ENCODE data around the gene GALP.
"Not testable (repeated sequence)": the region's sequence is repeated elsewhere in the genome, so short reads cannot be mapped to it uniquely, and the experiment has no call there.

Gene GALP

DNA sequence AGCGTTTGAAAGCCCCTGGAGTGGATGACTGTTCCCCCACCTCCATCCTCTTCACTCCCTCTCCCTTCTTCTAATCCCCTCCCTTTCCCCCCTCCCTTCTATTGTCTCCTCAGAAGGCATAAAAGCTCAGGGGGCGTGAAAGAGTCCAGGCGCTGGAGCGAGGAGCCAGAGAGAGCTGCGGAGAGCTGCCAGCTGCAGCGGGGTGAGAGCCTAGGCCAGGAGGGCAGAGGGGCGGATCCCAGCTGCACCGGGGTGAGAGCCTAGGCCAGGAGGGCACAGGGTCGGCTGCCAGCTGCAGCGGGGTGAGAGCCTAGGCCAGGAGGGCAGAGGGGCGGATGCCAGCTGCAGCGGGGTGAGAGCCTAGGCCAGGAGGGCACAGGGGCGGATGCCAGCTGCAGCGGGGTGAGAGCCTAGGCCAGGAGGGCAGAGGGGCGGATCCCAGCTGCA lies at the start of gene GALP:
GALP (plus strand) TSS at position 148 of the 447 bp plus-strand sequence. CDS start 1,101 bp downstream, outside the sequence.
- DNase-seq = not testable (repeated sequence)

DNA sequence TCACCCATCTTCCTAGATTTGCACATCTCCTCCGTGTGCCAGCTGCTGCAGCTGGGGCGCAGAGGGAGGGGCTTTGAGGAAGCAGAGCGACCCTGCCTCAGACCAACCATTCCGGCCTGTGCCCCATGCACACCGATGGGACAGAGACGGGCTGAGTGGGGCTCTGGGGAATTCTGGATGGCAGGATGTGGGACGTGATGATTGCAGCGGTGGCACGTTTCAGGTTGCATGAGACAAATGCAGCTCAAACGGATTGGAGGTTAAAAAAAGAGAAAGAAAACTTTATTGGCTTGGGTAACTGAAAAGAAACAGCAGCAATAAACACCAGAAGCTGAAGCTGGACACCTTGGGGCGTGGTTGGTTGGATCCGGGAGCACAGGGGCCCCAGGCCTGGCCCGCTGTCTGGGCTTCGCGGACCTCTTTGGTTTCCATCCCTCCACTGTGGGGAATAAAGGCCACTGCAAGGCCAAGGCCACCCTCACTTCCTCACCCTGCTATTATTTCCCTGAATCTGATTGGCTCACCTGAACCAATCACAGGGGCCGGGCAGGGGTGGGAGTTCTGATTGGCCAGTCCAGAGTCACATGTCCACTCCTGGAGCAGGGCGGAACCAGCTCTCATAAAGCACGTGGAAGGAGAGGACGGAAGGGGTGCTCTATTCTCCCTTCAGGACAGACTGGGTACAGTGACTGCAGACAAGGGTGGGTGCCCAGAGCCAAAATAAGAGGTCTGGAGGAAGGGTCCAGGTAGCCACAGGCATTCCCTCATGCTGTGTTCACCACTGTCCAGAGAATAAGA lies 48.6 kb upstream of the GALP start:
- no peak for DNase-seq

DNA sequence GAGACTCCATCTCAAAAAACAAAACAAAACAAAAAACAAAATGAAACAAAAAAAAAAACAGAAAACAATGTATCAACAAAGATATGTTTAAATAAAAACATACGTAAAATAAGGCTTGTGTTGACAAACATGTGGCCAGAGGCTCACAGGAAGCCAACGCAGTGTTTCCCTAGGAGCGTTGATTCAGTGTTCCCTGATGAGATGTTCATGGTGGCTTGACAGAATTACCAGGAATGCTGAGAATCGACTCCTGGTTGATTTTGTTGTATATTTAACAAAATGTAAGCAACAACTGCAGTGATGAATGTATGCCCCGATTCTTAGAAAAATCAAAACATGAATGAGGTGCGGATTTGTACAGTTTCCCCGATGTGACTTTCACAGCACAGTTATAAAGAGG lies 45.8 kb upstream of the GALP start:
- no peak for DNase-seq

DNA sequence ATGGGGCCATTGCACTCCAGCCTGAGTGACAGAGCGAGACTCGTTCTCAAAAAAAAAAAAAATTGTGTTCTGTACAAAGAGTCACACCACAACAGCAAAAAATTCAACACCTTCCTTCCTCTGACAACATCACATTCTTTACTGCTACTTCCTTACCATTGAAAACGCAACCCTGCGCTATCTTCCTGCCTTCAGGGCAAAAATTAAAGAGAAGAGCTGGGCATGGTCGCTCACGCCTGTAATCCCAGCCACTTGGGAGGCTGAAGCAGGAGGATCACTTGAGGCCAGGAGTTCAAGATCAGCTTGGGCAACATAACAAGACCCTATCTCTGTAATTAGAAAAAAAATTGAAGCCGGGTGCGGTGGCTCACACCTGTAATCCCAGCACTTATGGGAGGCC lies 44.2 kb upstream of the GALP start:
- DNase-seq = no peak

DNA sequence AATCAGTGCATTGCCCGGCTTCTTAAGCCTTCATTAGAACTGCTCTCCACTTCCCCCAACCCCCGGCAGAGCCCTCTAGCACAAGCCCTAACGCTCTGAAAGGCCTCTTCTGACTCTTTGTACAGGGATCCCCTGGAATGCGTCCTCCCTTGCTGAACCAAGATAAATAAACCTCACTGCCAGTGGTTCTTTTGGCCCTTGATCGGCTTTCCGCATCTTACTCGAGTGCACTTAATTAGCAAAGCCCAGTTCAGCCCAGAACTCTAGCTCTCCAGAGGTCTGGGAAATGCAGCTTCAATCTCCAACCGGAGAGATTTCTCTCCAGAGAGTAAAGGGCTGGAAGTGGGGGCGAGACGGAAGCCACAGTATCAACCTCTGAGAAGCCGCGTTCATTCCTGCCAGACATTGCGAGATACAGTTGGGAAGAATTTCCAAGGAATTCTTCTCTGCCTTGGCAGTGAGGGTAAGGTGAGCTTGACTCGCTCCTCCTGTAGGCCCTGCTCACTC lies 43.4 kb upstream of the GALP start:
- no peak for DNase-seq

DNA sequence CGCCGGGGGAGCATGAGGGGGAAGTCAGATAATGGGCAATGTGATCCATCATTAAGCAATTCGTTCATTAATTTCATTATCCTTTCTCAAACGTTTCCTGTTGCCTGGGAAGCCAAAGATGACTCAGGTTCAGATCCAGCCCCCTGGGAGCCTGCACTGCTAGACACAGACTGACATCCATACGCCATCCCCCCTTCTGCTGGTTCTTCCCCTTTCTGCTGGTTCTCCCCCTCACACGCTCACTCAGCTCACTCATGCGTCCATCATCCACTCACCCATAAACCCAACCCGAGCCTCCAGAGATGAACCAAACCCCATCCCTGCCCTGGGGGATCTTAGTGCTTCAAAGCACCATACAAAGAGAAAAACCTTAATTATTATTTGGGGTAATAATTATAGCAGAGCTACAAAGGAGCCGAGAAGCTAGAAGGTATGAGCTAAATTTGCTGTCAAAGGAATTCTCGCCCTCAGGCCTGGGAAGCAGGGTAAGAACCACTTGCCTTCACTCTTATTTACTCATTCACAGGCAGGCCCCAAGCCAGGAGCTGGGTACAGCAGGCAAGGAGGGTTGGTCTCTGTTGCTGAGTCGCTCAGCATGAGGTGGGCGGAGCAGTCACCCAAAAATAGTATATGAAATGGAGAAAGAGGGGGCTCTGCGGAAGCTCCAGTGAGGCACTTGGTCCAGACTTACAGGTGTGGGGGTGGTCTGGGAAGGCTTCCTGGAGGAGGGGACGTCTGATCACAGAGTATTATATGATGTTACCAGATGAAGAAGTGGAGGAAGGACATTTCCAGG lies 41.8 kb upstream of the GALP start:
- DNase-seq = no peak

DNA sequence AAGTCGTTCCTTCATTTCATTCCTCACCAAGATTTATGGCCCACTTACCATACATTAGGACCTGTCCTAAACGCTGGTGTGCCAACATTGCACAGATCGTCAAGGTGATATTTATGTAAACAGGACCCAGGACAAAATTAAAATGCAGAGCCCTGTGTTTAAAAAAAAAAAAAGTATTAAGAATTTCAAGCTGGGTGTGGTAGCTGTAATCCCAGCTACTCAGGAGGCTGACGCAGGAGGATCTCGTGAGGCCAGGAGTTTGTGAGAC lies 41.2 kb upstream of the GALP start:
- no peak for DNase-seq

DNA sequence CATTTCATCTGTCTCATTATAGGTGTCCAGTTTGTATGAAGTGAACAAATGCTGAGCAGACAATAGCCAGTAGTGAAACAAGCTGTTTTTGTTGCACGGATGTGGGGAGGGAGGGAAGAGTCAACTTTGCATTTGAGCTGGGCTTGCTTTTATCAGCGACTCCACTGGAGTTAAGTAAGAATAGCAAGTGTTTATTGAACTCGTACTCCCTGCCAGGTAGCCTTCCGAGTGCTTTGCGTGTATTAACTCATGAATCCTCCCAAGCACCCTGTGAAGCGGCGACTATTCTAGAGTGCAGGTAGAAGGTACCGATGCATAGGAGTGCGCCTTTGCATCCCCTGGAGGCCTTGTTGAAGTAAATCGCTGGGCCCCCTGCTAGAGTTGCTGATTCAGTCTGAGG lies 39.4 kb upstream of the GALP start:
- no peak for DNase-seq

DNA sequence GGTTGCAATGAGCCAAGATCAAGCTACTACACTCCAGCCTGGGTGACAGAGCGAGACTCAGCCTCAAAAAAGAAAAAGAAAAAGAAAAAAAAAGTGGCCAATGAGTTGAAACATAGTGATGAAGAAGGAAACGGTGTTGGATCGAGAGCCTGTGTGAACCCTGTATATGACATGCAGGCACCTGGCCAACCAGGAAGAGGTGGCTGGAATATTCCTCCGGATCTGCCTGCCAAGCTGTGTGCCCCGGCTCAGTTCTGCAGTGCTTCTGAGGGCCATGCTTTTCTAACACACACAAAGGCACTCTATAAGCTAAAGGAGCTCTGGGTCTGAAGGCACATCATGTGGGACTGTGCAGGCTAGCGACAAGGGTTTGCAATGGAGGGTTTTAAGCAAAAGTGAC lies 38.4 kb upstream of the GALP start:
- no peak for DNase-seq

DNA sequence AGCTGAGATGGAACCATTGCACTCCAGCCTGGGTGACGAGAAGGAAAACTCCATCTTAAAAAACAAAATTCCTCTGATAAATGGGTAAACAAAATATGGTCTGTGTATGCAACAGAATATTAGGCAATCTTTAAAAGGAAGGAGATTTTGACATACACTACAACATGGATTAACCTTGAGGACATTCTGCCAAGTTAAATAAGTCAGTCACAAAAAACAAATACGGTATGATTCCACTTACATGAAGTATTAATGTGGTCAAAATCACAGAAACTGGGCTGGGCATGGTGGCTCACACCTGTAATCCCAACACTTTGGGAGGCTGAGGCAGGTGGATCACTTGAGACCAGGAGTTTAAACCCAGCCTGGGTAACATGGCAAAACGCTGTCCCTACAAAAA lies 37.7 kb upstream of the GALP start:
- DNase-seq = no peak

DNA sequence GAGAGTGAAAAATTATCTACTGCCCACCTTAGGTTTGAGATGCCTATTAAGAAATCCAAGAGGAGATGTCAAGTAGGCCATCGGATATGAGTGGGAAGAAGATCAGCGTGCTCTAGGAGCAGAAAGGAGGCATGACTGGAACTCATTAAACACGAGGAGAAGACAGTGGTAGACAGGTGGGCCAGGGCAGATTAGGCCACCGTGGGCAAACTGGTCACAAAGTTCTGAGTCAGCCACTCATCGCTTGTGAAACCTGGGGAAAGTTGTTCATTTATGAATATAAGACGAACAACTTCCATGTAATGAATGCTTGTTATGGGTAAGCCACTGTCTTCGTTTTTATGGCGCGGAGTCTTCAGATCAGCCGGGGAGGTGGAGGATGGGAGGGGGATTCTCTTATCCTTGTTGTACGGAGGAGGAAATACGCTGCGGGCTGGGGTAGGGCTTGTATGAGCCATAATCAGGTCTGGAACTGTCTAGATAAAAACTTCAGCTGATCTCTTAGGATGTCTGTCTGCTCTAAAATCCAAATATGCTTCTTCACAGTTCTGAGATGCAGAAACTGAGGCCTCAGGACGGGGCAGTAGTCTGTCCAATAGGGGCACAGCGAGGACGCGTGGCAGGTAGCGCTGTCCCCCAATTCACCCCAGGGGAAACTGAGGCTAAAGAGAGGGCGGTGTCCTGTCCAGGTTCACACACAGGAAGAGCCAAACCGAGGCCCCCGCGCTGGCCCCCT lies 35.8 kb upstream of the GALP start:
- no peak for DNase-seq

DNA sequence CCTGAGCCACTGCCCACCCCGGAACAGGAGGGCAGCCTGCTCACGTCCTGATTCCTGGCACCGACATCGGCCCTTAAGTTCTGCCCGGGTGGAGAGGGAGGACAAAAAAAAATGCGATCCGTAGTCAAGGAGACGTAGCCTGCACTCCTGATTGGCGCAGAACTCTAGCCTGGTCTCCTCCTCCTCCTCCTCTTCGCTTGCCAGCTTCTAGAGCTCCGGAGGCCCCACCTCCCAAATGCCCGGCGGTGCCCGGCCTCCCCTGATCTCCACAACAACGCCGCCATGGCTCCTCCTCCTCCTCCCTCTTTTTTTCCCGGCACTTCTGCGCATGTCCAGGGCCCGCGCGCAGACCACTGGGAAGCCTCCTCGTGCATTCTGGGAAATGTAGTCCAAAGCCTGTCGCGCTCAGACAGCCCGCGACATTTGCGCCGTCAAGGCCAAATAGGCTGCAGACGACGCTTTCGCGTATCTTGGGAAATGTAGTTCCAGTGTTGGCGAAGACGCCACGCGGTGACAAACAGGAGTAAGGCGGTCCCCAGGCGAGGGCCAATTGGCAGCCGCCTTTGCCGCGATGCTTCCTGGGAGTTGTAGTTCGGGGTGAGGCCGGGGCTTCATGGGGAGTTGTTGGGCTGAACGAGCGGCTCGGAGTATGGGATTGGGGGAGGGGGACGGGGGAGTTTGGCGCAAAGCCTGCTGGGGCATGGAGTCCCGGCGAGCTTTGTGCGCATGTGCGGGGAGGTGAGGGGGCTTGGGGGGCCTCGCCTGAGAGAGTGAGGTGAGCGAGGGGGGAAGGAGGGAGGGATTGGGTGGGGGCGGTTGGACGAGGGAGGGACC lies 35.0 kb upstream of the GALP start, which contains the start of gene ZNF444:
ZNF444 (plus strand) TSS at position 705 of the 834 bp plus-strand sequence. CDS start 5,625 bp downstream, outside the sequence.
- DNase-seq = peak; percentile 98

DNA sequence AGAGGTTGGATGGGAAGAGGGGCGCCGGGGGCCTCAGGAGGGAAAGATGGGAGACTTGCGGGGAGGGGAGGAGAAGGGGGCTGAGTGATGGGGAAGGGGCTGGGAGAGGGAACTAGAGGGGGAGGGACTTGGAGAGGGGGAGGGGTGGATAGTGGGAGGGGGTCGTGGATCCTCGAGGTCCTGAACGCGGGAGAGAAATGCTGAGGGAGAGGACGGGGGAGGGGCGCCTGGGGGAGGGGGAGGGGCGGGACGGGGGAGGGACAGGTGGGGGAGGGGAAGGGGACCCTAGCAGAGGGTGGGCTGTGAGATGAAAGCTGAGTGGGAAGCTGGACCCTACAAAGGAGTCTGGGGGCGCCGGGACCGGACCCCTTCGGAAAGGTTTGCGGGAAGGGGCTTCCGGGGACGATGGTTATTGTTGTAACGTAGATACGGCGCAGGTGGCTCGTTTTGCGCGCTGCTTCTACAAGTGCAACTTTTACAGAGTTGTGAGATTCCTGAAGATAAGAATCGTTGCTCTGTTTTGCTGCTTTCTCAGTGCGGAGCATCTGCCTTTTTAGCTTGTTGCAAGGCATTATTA lies 34.3 kb upstream of the GALP start:
- DNase-seq = no peak

DNA sequence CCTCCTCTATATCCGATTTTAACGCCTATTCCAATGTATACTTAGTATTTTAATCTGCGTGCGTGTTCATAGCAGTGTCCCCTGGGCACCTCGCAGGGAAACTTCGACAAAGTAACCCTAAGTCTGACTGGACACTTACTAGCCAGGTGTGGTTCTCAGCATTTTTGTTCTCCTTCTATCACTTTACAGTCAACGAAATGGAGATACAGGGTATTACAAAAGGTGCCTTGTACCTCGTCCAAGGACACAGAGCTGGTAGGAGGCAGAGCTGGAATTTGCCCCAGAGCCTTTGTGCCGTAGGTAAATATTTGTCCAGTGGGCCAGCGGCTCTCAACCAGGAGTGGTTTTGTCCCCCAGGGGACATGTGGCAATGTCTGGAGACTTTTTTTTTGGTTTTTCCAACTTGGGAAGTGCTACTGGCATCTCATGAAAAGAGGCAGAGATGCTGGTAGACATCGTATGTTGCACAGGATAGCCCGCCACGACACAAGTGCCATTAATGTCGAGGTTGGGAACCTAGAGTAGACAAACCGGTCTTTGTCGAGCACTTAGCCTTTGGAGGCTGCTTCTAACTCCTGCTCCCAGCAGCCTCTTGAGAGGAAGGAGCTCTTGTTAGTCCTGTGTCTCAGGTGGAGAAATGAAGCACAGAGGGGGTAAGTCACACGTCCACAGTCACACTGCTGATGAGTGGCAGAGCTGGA lies 33.6 kb upstream of the GALP start:
- DNase-seq = peak; percentile 80

DNA sequence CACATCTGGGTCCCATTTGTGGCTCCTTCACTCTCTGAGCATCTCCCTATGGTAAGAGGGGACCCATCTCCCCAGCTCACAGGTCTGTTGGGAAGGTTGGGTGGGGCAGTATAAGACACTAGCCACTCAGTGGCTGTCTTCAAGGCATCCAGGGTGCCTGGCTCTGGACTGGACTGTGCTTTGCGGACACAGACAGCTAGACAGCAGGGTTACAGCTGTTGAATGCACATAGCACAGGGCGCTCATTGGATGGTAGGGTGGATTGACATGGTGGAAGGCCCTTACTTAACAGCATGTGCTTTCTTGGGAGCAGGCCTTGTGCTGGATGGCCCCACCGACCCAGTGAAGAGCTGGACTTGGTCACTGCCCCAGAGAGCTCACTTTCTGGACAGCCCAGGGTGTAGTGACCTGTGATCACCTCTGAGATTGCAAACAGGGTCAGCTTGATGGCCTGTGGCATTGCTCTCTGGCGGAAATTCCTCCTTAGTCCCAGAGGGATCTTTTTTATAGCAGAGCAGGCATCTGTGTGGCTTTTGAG lies 32.8 kb upstream of the GALP start:
- no peak for DNase-seq

DNA sequence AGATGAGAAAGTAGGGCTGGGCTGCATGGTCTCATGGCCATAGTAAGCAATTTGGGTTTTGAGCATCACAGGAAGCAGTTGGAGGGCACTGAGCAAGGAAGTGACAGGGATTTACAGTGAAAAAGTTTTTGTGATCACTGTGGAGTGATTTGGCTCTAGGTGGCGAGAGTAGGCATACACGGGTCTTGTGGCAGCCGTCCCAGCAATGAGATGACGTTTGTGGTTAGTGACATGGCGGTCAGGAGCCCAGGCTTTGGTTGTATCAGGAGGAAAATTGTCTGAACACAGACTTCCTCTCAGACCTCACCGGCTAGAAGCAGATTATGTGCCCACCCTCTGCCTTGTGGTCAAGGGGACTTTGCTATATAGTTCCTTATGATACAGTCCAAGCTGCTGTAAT lies 31.4 kb upstream of the GALP start:
- no peak for DNase-seq

DNA sequence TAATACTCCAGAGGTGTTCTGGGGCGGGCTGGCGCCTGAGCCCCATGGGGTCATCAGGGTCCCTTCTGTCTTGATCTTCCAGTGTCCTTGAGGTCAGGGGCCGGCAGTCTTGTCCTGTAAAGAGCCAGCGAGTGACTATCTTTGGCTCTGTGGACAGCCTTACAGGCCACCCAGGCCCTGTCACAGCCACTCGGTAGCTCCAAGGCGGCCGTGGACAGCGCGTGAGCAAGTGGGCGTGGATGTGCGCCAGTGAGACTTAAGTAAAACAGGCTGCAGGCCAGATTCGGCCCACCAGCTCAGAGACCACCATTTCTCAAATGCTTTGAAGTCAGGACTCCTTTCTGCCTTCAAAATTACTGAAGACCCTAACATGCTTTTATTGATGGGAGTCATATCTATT lies 31.0 kb upstream of the GALP start:
- no peak for DNase-seq

DNA sequence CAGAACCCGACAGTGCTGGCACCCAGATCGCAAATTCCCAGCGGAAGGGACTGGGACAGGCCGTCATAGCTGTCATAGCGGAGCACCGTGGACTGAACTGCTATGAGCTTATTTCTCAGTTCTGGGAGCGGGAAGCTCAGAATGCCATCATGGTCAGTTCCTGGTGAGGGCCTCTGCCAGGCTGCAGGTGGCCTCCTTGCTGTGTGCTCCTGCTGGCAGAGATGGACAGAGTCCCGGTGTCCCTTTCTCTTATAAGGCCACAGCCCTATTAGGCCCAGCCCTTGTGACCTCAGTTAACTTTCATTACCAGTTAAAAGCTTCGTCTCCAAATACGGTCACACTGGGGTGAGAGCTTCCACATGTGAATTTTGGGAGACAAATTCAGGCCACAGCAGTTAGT lies 30.1 kb upstream of the GALP start:
- DNase-seq = no peak

DNA sequence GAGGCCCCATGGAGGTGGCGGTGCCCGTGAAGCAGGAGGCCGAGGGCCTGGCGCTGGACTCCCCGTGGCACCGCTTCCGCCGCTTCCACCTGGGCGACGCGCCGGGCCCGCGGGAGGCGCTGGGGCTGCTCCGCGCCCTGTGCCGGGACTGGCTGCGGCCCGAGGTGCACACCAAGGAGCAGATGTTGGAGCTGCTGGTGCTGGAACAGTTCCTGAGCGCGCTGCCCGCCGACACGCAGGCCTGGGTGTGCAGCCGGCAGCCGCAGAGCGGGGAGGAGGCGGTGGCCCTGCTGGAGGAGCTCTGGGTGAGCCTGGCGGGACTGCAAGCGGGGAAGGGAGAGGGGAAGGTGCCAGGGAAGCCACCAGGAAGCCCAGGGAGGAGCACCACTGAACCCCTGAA lies 28.9 kb upstream of the GALP start:
- DNase-seq = no peak

DNA sequence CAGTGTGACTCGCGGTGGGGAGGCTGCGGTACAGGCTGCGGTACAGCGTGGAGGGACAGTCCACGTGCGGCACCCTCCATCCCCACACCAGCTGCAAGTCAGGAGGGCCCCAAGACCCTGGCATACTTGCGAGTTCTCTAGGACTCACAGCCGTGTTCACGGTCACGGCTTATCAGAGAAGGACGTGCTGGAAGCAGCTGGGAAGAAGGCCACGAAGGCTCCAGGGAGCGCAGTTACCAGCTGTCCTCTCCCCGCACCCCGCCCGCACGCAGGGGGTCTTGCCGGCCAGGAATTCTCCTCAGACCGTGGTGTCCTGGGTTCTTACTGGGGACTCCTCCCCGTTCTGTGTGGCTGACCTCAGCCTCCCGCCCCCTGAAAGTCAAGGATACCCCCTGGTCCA lies 28.5 kb upstream of the GALP start:
- no peak for DNase-seq

DNA sequence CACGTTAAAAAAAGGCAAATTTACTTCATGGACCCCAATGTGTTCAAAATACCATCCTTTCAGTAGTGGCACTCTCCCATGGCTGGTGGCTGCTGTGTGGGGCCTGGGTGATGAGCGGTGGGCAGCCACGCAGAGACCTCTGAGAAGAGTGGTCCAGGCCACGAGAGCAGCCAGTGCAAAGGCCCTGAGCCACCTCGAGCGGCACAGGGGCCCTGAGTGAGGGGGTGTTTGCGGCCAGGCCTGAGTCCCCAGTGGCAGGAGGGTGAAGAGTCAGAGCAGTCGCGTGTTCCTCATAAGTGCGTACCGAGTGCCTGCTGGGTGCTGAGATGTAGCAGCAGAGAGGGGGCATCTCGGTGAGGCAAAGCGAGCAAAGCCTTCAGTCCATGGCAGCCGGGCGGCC lies 27.7 kb upstream of the GALP start:
- no peak for DNase-seq
